ENCODE results near the gene CAMK4.

The CAMK4 gene

DNA sequence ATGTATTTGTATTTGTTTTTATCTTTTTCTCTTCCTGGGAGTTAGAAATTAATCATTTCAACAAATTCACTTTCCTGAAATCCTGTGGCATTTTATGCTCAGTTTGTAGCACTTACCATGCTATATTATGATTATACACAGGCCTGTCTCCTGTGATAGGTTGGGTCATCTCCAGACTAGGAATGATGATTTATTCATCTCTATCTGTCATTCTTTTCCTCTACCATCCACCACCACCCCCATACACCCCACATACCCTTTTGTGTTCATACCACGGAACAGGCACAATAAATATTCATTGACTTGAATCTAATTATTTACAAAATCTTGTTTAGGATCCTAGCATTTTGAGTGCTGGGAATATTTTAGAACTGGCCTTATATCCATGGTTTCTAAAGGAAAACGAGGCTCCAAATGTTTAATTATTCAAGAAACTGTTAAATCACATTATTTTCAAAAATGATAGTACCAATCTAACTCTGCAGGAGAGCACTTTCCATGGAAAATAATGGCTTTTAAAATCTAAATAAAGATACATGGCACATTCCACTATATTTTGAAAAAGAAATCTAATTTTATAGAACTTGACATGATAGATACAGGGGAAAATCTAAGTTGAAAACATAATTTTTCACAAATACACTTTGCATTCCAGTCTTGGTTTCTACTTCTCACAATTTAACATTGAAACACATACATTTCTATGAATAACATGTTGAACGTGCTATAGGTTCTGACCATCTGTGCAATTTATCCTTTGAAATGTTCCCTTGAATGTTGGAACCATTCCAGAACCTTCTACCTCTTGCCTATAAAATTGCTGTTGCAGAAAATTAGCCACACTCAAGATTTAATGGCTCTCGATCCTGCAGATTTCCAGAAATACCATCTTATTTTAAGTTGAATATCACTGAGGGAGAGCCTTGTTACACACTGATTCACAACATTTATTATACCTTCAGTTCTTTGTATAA lies 198.8 kb downstream of the CAMK4 start:
- no peak for DNase-seq (ENCODE audit: low read depth in 2 of 2)

DNA sequence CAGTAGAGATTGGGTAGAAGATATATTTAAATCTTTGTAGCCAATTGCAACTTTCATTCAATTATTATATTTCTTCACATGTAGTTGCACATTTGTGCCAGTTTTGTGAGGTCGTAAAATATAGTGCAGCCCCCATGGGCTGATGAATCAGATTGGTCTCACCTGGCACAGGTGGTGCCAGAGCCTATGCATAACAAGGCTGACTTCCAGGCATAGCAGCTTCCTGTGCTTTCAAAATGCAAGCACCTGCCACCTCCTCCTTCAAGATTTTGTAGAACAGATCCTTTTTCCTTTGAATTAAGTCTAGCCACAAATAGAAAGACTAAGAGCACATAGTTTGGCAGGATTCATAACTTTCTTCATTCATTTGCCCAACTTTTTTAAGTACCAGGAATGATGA lies 201.0 kb downstream of the CAMK4 start:
- no peak for DNase-seq (ENCODE audit: low read depth in 2 of 2)

DNA sequence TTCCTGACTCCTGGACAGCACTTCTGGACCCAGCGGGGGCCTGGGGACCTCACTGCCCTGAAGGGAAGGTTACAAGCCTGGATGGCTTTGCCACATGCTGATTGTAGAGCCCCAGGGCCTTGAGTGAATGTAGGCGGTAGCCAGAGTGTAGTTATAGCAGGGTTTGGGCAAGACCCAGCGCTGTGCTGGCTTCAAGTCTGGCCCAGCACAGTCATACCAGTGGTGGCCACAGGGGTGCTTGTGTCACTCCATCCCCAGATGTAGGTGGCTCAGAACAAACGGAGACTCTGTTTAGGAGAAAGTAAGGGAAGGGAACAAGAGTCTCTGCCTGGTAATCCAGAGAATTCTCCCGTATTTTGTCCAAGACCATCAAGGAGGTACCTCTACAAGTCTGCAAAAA lies 203.6 kb downstream of the CAMK4 start:
- DNase-seq (ENCODE audit: low read depth in 2 of 2) = no peak

DNA sequence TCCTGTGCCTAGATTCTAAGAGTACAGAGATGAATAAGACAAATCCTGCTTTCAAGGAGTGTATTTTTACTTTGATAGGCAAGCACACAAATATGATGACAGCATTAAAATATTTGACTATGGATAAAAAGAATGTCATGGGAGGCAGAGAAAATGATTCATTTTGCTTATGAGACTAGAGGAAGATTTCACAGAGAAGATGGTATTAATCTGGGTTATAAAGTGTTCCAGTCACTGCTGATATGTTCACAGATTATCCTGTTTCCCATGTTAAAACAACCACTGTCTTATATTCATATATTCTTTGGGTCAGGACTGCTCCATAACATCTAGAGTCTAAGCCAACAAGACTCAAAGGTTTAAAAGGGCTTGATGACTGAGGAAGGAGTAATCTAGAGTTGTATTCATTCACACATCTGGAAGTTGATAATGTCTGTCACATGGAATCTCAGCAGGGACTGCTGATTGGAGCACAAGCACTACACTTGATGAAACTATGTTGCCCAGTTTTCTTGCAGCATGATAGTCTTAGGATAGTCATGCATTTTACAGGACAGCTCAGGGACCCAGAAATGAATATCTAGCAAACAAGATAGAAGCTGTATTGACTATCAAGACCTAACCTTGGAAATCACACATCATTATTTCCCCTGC lies 208.8 kb downstream of the CAMK4 start:
- DNase-seq (ENCODE audit: low read depth in 2 of 2) = no peak

DNA sequence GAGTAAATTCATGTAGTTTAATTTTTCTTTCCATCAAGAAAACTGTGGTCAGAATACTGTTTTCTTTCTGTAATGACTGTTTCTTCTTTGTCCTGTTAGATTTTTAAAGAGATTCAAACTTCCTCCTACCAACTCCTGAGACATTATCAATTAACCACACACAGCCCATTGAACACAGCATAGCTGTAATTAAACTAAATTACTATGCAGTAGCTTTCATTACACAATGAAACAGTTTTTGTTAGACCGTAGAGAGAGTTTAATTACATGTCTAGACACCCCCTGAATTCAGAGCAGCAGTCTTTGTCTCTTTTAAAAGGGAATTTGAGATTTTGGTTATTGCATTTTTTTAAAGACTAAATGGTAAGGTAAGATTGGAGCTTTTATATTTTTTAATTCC lies 210.6 kb downstream of the CAMK4 start:
- DNase-seq (ENCODE audit: low read depth in 2 of 2) = no peak

DNA sequence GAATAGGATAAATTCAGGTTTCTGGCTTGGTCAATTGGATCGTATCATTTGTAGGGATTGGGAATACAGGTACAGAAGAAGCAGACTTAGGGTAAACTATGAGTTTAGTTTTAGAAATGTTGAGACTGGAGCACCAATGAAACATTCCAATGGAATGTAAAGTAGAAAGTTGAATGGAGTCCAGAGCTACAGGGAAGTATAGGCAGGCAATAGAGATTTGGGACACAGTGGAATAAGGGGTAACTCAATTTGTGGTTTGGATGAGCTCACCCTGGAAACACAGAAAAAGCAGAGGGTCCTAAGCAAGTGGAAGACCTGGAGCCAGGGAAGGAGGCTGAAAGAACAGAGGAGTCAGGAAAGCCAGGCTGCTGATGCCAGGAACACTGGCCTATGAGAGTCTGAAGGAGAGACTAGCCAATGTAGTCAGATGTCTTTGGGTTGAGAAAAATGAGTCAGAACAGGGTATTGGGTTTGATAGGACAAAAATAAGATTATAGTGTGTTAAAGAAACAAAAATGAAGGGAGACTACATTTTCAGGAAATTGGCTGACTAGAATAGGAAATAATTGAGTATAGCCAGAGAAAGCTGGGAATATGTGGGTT lies 215.4 kb downstream of the CAMK4 start:
- DNase-seq (ENCODE audit: low read depth in 2 of 2) = peak in 1 of 2 experiments; percentile 39

DNA sequence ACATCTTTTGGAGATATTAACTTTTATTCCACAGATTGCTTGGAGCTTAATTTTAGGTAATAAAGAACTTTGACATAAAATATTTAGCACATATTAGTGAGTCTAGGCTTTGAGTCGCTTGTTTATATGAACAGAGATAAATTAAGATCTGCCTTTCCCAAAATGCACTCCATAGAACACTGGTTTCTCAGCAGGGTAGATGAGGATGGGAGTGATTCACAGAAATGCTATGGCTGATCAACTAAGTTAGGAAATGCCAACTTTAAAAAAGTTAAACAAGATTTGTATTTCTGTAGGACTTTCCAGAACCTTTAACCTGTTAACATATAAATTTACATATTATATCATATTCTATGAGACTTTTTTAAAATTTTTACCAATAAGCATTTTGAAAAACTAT lies 222.9 kb downstream of the CAMK4 start:
- DNase-seq (ENCODE audit: low read depth in 2 of 2) = no peak

DNA sequence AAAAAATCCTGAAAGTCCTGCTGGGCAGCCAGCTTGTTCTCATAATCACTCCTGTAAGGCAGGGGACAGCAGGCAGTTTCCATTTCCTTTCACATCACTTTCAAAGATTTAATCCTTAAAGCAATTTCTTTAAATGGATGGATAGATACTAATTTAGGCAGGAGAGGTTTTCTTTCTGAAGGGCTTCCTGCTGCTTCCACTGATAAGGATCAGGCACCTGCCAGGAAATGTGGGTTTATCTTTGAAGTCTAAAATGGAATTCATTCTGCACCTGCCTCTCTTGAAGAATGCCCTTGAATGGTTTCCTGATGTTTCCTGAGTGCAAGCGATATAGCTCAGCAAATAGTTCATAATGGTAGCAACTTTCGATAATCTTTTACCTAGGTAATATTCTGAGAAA lies 223.6 kb downstream of the CAMK4 start:
- no peak for DNase-seq (ENCODE audit: low read depth in 2 of 2)

DNA sequence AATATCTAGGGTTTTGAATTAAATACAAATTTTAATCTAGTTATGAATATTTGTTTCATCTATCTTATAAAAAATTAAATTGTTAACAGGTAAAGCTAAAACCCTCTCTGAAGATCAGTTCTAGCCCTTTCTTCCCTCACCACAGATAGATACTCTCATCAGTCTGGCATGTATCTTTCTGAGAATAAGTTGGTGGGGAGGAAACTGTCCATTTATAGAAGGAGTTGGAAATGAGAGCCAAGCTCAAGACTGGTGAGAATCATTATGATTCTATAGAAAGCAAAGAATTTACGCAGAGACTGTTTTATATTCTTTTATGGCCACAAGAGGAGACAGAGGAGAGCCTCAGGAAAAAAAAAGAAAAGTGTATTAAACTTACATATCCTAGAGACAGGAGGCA lies 229.1 kb downstream of the CAMK4 start:
- DNase-seq (ENCODE audit: low read depth in 2 of 2) = no peak

DNA sequence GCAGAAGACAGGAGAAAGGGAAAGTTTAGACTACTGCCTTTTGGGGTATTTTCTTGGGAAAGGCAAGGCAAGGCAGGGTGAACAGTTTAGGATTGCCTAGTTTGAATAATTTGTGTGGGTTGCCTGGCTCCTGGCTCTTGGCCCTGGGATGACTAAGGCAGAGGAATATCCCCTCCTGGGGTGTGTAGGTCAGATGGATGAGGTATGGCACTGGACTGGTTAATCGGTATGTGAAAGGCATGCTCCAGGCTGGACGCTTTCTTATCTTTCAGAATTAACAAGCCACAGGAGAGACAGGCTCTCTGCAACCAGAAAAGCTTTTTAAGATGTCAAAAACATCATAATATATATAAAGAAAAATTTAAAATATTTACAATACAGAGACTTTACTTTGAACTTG lies 229.6 kb downstream of the CAMK4 start:
- DNase-seq (ENCODE audit: low read depth in 2 of 2) = no peak

DNA sequence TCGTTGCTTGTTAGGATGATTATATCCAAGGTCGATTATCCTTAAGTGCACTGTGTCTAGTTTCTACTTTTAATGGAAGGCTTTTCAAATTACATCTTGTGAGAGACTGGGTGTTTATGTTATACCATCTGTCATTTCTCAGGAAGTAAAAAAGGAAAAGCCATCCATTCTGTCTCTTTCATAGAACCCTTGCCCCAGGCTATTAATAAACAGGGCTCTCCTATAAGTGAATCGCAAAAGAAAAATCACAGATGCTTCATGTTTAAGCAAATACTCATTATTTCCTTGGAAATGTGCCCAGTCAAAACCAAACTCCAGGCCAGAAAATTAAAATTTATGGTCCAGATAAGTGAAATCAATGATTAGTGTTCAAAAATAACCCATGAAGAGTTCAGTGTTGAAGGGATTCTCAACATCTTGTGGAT lies 230.0 kb downstream of the CAMK4 start:
- peak; percentile 52 to 55 for DNase-seq (ENCODE audit: low read depth in 2 of 2)

DNA sequence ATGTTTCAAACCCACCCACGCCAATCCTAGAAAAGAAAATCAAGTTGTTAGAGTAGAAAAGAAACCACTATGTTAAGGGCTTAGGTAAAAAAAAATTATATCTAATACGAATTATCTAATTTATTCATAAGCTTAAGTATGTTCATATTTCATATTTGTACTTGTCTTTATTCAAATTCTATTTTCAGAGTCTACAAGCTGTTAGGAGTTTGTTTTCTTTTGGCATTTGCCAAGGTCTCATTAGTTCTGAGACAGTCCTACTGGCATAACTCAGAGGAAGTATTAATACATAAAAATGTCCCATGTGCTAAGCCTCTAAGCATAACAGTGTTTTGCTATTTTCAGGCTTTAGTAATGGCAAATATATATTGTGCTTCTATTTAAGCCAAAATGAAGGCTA lies 230.6 kb downstream of the CAMK4 start:
- no peak for DNase-seq (ENCODE audit: low read depth in 2 of 2)

DNA sequence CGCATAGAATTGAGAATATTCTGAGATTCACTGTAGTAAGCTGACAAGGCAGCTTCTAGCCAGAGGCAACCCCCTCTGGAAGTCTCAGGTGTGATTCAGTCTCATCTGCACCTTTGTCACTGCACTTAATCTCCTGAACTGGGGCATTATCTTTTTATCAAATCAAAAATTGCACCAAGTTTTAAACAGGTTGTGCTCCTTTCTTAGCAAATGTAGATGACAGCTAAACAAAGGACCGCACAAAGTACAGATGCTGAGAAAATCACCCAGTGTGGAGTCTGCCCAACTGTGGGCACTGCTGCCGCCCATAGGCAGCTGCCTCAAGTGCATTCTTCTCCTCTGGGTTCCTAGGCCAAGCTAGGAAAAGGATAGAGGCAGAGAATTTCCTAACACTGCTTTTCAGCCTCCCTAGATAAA lies 237.1 kb downstream of the CAMK4 start:
- DNase-seq (ENCODE audit: low read depth in 2 of 2) = peak in 1 of 2 experiments; percentile 10

DNA sequence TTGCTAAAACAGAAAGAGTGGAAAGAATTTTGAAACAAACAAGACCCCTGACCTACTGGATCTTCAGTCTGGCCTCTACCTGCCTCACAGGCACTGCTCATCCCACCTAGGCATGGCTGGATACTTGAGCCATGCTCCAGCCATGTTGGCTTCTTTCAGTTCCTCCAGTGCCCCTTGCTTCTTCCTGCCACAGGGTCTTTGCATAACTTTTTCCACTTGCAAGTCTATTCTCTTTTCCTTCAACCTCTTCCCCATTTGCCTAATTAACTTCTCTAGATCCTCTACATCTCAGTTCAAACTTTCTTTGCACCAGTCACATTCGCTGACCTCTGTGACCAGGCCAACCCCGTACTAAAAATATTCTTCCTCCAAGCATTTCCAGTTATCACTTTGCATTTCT lies 237.8 kb downstream of the CAMK4 start:
- no peak for DNase-seq (ENCODE audit: low read depth in 2 of 2)

DNA sequence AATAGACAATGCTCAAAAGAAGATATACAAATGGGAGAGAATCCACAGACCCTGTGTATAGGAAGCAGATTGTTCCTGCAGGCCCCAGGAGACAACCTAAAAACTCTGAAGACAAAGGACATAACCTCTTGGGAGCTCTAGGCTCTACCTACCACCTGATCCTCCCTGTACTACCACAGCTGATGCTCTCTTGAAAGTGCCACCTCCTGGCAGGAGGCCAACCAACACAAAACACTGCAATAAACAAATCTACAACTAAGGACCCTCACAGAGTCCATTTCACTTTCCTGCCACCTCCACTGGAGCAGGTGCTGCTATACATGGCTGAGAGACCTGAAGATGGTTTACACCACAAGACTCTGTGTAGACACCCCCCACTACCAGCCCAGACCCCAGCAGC lies 239.1 kb downstream of the CAMK4 start:
- DNase-seq (ENCODE audit: low read depth in 2 of 2) = no peak

DNA sequence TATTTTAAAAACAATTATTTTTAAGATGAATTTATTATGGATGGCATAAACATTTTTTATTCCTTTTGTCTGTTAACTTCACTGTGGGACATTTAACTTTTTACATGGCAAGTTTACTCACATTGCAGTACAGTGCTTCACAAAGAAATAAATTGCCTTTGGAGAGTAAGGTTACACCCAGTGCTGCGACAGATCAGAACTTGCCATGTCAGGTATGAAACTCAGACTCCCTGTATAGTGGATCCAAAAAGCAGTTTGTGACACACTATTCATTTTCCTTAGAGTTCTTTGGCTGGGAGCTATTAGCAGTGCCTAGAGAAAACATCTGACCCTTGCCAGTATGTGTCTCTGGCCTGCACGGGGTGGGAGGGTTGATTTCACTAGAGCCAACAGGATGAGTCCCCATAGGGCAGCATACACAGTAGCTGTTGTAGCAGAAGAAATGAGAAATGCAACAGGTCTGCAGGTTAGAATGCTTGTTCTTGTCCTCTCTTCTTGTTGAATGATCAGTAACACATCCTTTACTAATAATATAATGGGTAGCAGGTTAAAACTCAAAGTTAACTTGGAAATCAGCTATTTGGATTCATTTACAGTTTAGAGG lies 245.2 kb downstream of the CAMK4 start:
- DNase-seq (ENCODE audit: low read depth in 2 of 2) = no peak

DNA sequence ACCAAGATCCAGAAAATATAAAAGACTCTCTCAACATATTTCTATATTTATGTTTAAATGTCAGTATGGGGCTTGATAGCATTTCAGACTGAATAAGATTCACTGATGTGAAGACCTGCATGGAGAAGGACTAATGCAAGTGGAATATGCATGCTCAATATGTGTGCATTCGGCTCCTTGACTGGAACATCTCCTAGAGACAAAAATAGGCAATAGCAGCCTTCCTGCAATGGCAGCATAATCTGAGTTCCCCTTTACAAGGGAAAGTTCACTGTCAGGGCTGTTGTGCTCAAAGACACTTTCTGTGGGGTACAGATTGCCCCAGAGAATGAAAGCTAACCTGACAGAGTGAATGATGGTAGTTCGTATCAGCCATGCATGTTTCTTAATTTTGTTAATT lies 245.7 kb downstream of the CAMK4 start:
- no peak for DNase-seq (ENCODE audit: low read depth in 2 of 2)

DNA sequence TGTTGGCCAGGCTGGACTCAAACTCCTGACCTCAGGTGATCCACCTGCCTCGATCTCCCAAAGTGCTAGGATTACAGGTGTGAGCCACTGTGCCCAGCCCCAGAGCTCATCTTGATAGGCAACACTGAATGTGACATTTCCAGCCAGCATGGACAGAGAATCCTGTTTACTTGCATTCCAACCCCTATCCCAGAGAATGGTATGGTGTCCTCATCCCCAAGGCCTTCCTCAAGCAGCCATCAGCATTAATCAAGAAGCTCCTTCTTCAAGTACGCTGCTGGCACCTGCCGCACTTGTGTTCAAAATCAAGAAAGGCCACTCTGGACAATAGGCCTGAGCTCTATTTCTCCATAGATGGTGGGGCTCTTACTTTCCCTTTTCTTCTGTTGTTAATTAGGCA lies 247.9 kb downstream of the CAMK4 start:
- DNase-seq (ENCODE audit: low read depth in 2 of 2) = no peak

DNA sequence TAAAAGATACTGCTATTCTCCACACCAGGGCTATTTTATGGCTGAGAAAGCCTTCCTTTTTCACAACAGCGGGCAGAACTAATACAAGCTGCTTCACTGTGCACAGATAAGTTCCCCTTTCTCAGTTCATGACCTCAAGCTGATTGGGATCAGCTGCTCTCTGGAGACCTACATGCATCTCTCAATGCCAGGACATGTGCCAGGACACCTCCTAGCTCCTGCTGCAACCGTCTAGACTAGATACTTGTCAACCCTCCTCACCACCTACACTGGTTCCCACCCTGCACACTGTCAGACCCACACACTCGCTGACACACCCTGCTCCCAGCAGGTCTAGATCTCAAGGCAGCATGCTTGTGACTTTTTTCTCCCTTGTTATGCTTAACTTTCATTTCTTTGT lies 248.4 kb downstream of the CAMK4 start:
- no peak for DNase-seq (ENCODE audit: low read depth in 2 of 2)

DNA sequence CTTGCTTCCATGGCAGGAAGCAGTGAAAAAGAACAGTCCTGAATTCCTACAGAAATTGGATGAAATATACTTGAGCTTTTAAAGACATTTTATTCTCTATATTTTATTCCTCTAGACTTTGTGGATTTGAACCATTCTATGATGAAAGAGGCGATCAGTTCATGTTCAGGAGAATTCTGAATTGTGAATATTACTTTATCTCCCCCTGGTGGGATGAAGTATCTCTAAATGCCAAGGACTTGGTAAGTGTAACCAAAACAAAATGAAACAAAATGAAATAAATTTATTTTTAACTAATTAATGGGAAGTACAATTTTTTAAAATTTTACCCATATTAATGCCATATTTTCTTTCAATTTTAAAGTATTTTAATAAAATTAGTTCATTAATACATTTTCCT lies 254.1 kb downstream of the CAMK4 start:
- DNase-seq (ENCODE audit: low read depth in 2 of 2) = no peak

DNA sequence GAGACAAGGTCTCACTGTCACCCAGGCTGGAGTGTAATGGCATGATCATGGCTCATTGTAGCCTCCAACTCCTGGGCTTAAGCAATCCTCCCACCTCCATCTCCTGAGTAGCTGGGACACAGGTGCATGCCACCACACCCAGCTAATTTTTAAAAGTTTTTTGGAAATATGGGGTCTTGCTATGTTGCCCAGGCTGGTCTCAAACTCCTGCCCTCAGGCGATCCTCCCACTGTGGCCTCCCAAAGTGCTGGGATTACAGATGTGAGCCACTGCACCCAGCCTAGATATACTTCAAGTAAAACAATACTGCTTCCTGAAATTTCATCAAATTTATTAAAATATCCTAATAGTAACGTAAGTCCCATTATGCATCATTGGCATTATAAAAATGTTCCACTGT lies 254.7 kb downstream of the CAMK4 start:
- no peak for DNase-seq (ENCODE audit: low read depth in 2 of 2)

DNA sequence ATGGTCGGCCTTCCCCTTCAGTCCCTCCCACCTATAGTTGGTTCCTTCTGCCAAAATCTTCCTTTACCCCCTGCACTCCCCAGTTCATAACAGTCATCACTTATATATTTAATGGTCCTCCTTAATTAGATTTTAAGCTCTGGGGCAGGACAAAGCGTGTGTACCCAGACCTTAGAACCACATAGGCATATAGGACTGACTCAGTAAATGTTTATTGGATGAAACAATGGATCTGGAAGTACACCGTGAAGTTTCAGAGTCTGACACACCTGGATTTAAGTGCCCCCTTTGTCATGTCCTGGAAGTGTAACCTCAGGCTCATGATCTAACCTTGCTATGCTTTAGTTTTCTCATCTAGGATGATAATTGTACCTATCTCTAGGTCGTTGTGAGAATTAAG lies 256.2 kb downstream of the CAMK4 start:
- DNase-seq (ENCODE audit: low read depth in 2 of 2) = no peak

Measured in fibroblast of skin of left quadriceps (primary cell).